Bronchial epithelial cell (primary cell): ENCODE measurements around the gene PDGFRA. TPM values are rescaled to one million over a fixed set of nuclear protein-coding genes. Genes with fewer than 3 reads are reported as not detected.
"Not testable (repeated sequence)": the region's sequence is repeated elsewhere in the genome, so short reads cannot be mapped to it uniquely, and the experiment has no call there.

Experiments
- DNase-seq: peaks from one replicate; pipeline ENCODE4 v3.0.0-alpha.2; 2010; ENCODE audit warnings: low read depth
- FAIRE-seq: peaks from 2 replicates; lab custom pipeline; 2011; peaks lifted over from hg19 to GRCh38; lab: Jason Lieb, UNC
- H3K27me3 ChIP-seq: 2 replicates; pipeline ENCODE4 v1.5.1; 2011; ENCODE audit warnings: low read length; ENCODE audit not compliant: control insufficient read depth, insufficient read depth
- H3K36me3 ChIP-seq: 2 replicates; pipeline ENCODE4 v1.5.1; 2011; ENCODE audit warnings: low read length; ENCODE audit not compliant: control insufficient read depth, insufficient read depth
- H3K4me3 ChIP-seq: 2 replicates; pipeline ENCODE4 v1.5.1; 2011; ENCODE audit warnings: mild to moderate bottlenecking, low read depth, low read length, control low read depth
- CTCF ChIP-seq: IDR thresholded peaks from 2 replicates; pipeline ENCODE4 v1.5.1; 2011; ENCODE audit warnings: mild to moderate bottlenecking, moderate library complexity, low read length, control low read depth, inconsistent platforms; ENCODE audit not compliant: insufficient read depth, severe bottlenecking
- total RNA-seq: library from RNA; depleted of rRNA; stranded (reverse); fragments of >200 nt; gene quantifications from 2 replicates; pipeline ENCODE4 v1.2.1, GENCODE V29; 2014

Gene PDGFRA
- total RNA-seq, 1 donor from 2014 or later = 2.1 TPM

- H3K27me3 ChIP-seq = no peaks in the 10 kb centered on the region
Observed at GRCh38 chr4:54337009-54337408, 107.9 kb downstream of the PDGFRA start.

GRCh38 chr4:54342067-54342466 is 113.0 kb downstream of the PDGFRA start:
- H3K36me3 ChIP-seq, DNase-seq, H3K27me3 ChIP-seq, FAIRE-seq, H3K4me3 ChIP-seq: not testable (repeated sequence)

More at GRCh38 chr4:54337009-54337408, 107.9 kb downstream of the PDGFRA start:
- no peaks in the 10 kb centered on the region for H3K36me3 ChIP-seq
- no peak overlapping the region for H3K4me3 ChIP-seq
- DNase-seq (no peak), FAIRE-seq (no peak)
- TF ChIP-seq CTCF = no peak

Other genes starting within 250 kb of the PDGFRA start
- gene CHIC2, start 164.7 kb upstream of the PDGFRA start, total RNA-seq = 36.1 and 42.2 TPM in 2 replicates
- not detected in 2 replicates for gene GSX2, start 129.1 kb upstream of the PDGFRA start, total RNA-seq